Measurements from ENCODE around the gene DVL2.
A peak's percentile ranks its signal among the peaks of the same experiment; 100 is the strongest.

Gene DVL2

GRCh38 chr17:7234083-7234951 lies at the start of gene DVL2:
TSS of gene DVL2 (minus strand) at chr17:7234517. CDS start at chr17:7234262, 255 bp downstream.
- DNase-seq = peak; percentile 98

- no peak for DNase-seq
These were observed 49.3 kb upstream of the DVL2 start for GRCh38 chr17:7283471-7284216.

GRCh38 chr17:7282752-7283321 lies 48.5 kb upstream of the DVL2 start:
- no peak for DNase-seq

GRCh38 chr17:7281953-7282751 lies 47.8 kb upstream of the DVL2 start:
- DNase-seq = no peak

- DNase-seq = peak; percentile 94
These were observed 47.0 kb upstream of the DVL2 start, which contains the start of gene SLC2A4 for GRCh38 chr17:7281074-7281952. TSS of gene SLC2A4 (plus strand) at chr17:7281718. CDS start at chr17:7281935, 217 bp downstream.

- DNase-seq = peak; percentile 92
These were observed 46.3 kb upstream of the DVL2 start for GRCh38 chr17:7280519-7281073.

GRCh38 chr17:7279448-7279847 lies 45.1 kb upstream of the DVL2 start:
- DNase-seq = no peak

- no peak for DNase-seq
These were observed 32.5 kb upstream of the DVL2 start for GRCh38 chr17:7266784-7267183.

- no peak for DNase-seq
These were observed 29.4 kb upstream of the DVL2 start for GRCh38 chr17:7263801-7264078.

GRCh38 chr17:7262935-7263800 lies 28.9 kb upstream of the DVL2 start:
- peak; percentile 32 for DNase-seq

GRCh38 chr17:7262192-7262934 lies 28.0 kb upstream of the DVL2 start, which contains the start of gene CLDN7:
TSS of gene CLDN7 (minus strand) at chr17:7262478. CDS start at chr17:7262043, 435 bp downstream.
- DNase-seq = peak; percentile 86

GRCh38 chr17:7261379-7262191 lies 27.3 kb upstream of the DVL2 start:
- no peak for DNase-seq

GRCh38 chr17:7260651-7261378 lies 26.5 kb upstream of the DVL2 start:
- DNase-seq = peak; percentile 15

GRCh38 chr17:7260151-7260550 lies 25.8 kb upstream of the DVL2 start:
- DNase-seq = no peak

GRCh38 chr17:7259555-7259889 lies 25.2 kb upstream of the DVL2 start:
- DNase-seq = no peak

GRCh38 chr17:7258731-7259554 lies 24.6 kb upstream of the DVL2 start:
- no peak for DNase-seq

GRCh38 chr17:7256766-7257456 lies 22.6 kb upstream of the DVL2 start:
- no peak for DNase-seq

Measured in NCI-H748 treated with DMSO at 0.1 percent for 48 hours (cell line).